OCI-LY7 (cell line): ENCODE measurements around the gene LACRT.

Source experiments
- CTCF ChIP-seq: fragments of 200-600 bp; sonication (generic); conservative IDR thresholded peaks from 2 replicates; pipeline ENCODE4 v1.5.1; 2014; ENCODE audit warnings: mild to moderate bottlenecking, antibody characterized with exemption, low read length, moderate library complexity, mixed read lengths
- EZH2phosphoT487 ChIP-seq: fragments of 200-600 bp; sonication (generic); IDR thresholded peaks from 2 replicates; pipeline ENCODE4 v1.6.1; 2018; ENCODE audit warnings: low read depth, borderline replicate concordance, mild to moderate bottlenecking, mixed run types, antibody characterized with exemption, low read length, moderate library complexity, mixed read lengths

DNA sequence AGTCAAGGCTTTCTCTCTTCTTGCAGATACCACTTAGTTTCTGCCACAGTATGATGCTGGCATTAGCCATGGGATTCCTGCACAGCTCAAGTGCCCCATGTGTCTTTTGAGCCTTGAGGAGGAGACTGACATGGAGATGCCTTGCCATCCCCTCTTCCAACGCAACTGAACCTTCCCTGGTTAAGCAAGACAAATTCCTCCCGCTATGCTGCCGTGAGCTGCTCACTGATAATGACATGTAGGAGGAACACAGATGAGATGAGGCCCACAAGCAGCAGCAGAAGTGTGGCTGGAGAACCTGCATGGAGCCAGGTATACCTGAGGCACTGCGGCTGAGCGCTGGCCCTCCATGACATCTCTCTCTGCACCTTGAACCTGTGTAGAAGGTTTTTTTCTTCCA, 30.8 kb downstream of the LACRT start:
- TF ChIP-seq CTCF (no peak), EZH2phosphoT487 (no peak)
